HUDEP-2 (cell line): ENCODE results near the gene PCYT2.

Source experiments
- DNase-seq, 76 experiments: peaks; one replicate each; lab custom pipeline; 2025; ENCODE audit not compliant: unreplicated experiment in 76 of 76; lab: John Stamatoyannopoulos, UW

PCYT2 gene

DNA sequence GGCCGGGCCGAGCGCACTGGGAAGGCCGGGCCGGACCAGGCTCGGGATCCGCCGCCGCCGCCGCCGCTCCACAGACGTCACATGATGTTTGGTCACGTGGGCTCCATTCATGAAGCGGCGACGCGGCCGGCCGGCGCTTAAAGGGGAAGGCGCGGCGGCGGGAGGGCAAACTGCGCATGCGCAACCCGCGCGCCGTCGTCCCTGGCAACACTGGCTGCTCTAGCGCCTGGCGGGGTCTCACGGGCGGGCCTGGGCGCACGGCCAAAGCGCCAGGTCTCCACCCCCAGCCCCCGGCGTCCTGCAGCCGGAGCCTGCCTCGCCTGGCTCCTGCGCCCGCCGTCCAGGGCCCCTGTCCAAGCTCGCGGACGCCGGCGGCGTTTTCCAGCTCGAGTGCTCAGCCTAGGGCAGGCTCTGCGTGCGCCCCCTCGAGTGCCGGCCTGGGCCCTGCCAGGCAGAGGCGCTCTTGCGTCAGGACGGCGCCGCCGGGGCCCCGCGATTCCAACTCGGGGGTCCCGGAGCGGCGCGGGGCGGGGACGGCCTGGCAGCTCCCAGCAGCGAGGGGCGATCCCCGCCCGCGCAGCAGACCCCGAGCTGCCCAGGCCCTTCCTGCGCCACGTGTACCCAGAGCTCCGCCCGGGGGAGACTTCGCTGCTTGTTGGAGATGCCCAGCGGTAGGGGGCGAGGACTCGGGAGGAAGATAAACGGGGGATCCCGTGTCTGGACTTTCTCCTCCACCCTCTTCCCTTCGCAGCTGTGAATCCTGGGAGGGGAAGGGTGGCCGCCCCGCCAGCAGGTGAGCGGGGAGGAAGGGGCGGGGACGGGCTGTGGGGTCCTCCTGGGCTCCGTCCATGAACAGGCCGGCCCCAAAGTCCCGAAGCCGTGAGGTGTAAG, 16.7 kb upstream of the PCYT2 start, which contains the start of gene MAFG:
Gene MAFG (minus strand): TSS at position 83 of the 891 bp plus-strand sequence. CDS start 4,550 bp downstream, outside the sequence.
- peak in 74 of 76 experiments; percentile 21 to 95 (median 85) for DNase-seq

DNA sequence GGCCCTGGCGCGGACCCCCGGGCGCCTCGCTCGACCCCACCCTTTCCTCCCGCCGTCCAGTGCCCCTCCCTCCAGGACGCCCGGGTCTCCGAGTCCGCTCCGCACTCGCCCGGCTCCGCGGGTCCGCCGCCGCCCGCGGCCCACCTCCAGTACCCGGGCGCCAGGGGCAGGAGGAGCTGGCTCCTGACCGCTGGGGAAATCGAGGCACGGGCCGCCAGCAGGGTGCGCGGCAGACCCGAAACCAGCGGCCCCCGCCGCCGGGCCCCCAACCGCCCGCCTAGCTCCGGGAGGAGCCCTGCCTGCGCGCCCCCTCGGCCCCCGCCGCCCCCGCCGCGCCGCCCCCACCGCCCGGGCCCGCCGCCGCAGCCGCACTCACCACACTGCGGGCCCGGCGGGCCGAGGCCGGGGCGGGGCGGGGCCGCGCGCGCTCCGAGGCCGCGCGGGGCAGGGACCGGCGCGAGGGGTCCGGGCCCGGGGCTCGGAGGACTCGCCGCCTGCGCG, 16.0 kb upstream of the PCYT2 start:
- DNase-seq: peak in 1 of 76 experiments; percentile 44

DNA sequence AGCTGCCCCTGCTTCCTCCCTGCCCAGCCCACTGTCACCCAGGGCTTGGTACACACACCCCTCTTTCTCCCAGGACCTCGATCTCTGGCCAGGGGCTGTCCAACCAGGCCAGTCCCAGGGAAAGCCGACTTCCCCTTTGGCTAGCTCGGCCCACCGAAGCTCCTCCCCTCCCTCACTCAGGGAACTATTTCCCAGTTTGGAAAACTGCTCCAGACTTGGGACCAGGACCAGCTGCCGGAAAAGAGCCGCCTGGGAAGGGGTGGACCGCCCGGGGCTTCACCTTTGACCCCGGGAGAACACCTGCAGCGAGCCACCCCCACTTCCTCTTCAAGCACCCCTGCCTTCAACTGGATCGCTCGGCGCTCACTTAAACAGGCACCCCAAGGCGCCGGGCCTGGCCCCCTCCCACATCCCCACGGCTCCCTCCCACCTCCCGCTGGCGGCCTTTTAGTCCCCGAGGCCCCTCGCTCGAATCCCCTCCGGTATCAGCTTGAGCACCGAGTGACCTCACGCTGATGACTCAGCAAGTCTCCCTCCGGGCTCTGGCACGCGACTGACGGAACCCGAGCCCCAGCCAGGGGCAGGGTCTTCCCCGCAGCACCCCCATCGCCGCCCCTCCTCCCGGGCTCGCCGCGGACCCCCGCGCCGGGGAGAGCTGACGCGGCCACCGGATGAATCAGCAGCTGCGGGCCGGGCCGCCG, 15.4 kb upstream of the PCYT2 start:
- DNase-seq: peak in 54 of 76 experiments; percentile 6 to 65 (median 44)

DNA sequence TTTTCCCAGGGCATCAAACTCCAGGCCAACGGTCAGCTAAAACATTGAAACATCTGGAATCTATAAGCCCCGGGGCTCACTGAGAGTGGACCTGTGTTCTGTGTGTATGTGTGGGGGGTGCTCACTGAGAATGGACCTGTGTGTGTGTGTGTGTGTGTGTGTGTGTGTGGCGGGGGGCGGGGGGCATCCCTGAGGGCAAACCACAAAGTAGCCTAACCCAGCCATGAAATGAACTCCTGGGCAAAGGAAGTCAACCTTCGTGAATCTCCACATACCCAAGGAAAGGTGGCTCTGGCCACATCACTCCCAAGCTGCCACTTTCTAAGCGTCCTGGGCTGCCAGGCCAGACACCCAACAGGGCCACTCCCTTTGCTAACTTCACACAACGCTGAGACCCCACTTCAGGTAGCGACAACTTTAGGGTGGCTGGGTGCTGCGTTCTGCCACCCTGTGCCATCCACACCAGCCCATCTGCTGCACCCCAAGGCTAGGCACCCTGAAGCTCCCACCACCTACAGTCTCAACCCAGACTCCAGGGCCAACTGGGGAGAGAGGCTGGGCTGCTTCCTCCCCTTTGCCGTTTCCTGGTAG, 14.8 kb upstream of the PCYT2 start:
- DNase-seq: peak in 3 of 76 experiments; percentile 30 to 34 (median 32)

DNA sequence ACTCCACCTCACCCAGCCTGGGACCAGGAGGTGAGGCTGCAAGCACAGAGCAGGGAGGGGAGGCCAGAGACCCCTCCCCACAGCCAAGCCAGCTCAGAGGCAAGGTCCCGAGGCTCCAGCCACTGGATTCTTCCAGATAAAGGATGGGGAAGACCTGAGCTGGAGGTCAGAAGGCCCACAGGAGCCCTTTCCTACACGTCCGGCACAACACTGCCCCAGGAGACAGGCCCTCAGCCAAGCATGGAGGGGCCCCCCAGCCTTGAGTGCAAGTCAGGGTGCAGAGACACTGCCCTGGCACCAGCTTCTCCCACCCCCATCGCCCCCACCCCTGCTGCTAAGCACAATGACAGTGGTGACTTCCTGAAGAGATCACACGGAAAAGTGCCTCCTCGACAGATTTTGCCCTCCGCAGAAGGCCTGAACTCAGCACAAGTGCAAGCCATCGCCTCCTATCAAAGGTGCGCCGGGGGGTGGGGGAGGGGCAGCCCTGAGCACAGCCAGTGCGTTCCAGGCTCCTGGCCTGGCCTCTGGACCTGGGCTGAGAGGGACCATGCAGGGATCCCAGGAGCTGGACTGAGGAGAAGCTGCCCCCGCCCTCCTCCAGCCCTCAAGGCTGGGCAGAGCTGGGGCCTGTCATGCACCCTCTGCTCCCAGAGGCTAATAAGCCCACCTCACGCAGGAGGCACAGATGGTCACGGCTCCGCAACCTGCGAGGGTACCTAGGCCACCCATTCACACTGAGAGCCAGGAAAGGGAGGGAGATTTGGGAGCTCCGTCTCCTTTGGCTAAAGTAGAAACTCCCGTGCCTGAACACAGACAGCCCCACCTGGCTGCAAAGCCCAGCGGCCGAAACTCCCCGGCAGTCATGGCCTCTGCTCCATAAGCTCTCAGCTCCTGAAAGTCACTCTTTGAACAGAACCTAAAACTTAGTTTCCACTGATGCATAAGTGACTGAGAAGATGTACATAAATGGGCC, 13.6 kb upstream of the PCYT2 start:
- peak in 2 of 76 experiments; percentile 17 to 18 for DNase-seq

DNA sequence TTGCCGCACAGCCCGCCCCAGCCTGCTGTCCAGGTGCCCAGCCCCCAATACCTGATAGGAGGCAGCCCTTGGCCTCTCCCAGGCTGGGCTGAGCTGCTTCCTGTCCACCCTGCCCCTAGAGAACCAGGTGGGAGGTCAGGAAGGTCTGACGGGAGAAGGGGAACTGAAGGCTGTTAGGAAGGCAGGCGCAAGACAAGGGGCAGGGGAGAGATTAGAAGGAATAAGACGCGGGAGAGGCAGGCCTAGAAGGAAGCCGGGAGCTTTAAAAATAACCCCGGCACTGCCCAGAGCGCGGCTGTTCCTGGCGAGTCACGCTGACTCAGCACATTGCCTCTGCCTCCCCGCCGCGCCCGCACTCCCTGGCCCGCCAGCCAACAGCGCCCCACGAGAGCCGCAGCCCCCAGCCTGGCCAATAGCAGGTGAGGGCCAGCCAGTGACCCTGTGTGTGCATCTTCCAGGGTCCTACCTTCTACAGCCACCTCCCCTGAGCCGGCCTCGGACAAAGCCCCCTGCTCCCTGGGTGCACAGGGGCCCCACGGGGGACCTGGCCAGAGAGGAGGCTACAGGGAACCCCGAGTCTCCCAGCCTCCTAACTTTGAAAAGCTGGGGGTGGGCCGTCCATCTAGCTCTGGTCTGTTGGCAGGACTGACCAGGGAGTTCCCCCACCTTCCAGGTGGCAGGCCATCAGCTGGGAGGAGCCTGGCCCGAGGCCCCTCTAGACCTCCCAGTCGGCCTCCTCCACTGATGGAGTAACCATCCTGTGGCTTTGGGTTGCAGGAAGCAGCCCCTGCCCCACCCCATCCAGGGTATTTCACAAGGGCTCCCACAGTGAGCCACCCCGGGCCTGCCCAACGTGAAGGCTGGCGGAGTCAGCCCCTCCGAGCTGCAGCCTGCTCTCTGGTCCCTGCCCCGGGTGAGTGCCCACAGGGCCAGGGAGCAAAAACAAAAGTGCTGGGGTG, 12.4 kb upstream of the PCYT2 start:
- peak in 73 of 76 experiments; percentile 18 to 90 (median 72) for DNase-seq

DNA sequence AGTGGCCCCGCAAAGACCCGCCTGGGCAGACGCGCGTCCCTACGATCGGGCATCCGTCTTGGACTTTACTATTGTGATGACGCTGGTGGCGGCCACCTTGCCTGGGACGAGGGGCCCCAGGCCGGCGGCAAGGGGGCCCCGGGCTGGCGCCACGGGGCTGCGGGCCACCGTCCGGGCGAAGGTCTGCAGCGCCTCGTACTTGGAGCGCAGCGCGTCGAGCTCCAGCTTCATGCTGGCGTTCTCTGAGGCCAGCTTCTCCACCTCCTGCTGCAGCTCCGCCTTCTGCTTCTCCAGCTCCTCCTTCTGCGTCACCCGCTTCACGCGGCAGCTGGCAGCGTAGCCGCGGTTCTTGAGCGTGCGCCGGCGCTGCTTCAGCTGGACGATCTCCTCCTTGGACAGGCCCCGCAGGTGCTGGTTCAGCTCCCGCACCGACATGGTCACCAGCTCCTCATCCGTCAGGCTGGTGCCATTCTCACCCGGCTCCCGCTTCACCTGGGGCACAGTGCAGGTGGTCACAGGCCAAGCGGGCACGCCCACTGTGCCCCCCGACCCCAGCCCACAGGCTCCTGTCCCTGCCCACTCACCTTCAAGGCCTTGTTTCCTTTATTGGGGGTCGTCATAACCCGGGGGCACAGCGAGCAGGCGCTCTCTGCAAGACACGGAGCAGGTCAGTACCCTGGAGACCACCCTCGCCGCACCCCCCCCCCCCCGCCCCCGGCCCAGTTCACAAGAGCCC, 11.5 kb upstream of the PCYT2 start:
- no peak for DNase-seq

DNA sequence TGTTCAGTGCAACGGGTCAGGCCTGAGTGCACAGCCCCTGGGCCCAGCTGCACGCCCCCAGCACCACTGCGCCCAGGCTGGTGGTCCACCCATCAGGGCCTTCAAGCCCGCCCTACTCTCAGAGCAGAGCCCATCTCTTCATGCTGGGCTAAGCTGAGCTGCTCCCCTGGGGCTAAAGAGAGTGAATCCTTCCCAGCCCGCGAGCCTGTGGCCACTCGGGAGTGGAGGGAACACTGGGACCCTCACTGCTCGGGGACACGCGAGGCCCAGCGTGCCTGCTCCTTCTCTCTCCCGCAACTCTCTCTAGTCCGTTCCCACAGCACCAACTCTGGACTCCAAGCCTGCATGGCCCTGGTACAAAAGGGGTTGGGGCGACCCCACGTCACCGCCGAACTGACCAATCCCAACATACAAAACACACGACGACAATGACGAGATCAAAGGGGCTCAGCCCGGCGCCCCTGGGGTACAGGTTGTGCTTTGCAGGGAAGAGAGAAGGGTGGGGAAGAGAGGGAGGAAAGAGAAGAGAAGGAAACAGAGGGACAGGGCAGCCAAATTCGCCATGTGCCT, 10.9 kb upstream of the PCYT2 start:
- DNase-seq: no peak

DNA sequence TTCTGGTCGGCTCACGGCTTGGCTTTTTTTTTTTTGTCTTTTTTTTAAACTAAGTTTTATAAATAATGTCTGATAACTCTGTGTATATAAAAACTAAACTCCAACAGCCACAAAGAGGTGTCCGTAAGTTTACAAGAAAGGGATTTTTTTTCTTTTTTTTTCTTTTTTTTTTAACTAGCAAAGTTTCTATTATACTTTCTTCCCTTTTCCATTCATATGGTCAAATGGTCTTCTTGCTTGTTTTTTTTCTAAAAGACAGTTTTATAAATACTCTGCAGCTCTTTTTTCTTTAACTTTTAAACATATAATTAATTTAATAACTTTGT, 10.3 kb upstream of the PCYT2 start:
- DNase-seq: no peak

DNA sequence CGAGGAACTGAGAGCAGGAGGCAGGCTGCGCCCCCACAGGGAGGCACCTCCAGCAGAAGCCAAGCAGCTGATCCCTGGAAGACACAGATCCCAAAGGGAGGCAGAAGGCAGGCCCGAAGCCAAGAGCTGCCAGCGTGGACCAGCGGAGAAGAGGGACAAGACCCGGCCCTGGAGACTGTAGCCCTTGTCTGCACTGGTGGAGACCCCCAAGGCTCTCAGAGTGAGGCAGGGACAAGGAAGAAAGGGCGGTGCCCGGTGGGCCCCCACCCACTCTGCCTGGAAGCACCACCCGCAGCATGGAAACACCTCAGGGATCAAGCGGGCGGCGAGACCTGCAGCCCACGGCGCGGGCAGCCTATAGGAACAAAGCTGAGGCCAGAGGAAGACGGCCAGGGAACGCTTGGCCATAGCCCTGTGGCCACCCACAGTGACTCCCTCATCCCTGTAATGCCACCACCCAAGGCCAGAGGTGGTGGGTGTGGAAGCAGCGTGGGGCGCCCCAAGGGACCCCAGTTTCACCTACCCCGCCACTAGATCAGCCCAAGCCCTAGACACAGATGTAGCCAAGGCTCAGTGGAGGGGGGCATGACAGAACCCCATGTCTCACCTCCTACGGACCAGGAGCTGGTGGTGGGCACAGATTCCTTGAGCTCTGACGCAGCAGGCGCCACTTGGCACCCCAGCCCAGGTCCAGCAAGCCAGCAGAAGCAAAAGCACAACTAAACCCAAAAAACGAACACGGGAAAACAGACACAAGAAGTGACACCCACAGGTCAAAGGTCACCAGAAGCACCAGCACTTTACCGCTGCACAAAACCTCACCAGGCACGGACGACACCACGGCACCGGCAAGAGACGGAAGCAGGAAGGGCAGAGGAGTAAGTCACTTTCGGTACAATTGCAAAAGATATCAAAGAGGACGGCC, 9.7 kb upstream of the PCYT2 start:
- DNase-seq: no peak

DNA sequence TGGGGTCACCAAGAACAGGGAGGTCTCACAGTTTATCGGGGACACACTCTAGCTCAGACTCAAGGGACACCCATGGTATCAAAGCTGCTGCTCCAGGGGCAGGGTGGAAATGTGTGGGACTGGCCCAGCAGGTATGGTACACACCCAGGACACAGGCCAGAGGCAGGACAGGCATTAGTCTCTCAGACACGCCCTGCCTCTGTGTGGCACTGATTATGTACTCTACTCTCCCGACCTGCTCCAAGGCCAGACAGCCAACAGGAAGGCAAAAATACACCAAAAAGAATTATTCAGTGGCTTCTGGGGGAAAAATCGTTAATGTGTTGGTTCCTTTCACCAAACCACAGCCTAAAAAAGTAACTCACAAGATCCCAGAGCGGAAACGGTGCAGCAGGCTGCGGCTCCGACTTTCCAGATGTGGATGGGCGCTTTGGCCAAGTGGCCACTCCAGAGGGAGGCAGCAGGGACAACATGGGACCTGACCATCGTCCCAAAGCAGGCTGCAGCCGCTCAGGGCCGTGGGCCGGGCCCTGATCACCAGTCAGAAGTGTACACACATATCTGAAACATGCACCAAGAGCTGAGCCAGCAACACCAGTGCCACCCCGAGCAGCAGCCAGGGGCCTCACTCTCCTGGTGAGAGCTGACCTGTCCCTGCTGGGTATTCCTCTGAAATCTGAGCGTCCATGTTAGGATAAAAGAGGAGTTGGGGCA, 7.8 kb upstream of the PCYT2 start:
- peak in 42 of 76 experiments; percentile 11 to 63 (median 38) for DNase-seq

DNA sequence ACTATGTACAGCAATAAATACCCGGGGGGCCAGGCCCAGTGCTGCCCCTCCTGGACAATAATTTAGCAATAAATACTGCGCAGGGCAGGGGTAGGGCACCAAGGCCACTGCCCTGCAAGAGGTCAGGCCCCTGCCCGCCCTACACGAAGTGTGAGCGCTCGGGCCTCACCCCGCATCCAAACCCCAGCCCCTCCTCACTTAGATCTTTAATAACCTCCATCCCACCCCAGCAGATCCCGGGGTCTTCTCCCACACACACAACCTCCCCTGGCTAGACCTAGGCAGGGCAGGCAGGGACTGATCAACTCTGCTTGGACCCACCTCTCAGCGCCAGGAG, 7.1 kb upstream of the PCYT2 start:
- DNase-seq: peak in 1 of 76 experiments; percentile 80

DNA sequence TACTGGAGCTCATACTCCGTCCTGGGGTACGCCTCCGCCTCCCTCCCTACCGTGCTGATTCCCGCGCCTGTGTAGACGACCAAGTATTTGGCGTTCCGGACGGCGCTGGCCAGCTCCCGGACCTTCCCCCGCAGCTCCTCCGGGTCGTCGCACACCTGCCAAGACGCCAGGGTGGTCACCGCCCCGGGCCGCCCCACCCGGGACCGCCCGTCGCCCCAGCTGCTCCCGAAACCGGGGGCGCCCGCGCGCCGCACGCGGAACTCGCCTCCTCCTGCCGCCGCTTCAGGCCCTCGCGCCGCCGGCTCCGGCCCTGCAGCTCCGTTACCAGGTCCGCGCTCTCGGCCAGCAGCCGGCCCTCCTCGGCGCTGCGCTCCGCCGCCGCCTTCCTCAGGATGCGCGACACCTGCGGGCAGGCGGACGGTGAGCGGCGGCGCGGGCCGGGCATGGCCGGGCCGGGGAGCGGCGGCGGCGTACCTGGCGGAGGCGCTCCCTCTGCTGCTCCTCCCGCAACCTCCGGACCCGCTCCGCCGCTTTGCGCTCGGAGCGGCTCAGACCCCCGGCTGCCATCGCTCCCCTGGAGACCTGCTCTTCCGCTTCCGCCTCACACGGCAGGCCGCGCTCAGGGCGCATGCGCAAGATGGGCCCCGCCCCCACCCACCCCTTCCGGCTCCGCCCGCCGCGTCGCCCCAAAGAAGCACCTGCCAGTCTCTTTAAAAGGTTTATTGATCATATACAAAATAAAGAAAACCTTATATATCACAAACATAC, 6.5 kb upstream of the PCYT2 start, which contains the start of gene SIRT7:
Gene SIRT7 (minus strand): TSS at position 612 of the 768 bp plus-strand sequence. CDS start 45 bp downstream, at position 567.
- DNase-seq: peak in 72 of 76 experiments; percentile 13 to 88 (median 66)

DNA sequence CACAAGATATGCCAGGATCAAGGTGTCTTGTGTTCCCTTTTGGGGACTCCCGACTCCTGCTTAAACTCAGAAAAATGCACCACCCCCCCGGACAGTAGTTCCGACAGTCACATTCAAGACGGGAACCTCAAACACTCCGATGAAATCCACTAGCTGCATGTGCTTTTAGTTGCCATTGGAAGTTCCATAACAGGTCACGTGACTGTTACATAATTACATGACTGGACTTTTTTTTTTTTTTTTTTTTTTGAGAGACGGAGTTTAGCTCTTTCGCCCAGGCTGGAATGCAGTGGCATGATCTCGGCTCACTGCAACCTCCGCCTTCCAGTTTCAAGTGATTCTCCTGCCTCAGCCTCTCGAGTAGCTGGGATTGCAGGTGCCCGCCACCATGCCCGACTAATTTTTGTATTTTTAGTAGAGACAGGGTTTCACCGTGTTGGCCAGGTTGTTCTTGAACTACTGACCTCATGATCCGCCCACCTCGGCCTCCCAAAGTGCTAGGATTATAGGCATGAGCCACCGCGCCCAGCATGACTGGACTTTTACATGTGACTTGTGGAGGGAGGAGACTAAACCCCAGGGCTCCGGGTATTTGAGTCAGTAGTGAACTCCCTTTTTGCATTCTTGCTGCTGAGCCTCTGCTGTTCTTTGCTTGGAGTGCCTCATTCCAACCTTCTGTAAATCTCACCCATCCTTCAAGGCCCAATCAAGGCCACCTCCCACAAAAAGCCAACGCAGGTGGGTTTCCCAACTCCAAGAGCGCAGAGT, 5.2 kb upstream of the PCYT2 start:
- DNase-seq: peak in 68 of 76 experiments; percentile 26 to 86 (median 56)

DNA sequence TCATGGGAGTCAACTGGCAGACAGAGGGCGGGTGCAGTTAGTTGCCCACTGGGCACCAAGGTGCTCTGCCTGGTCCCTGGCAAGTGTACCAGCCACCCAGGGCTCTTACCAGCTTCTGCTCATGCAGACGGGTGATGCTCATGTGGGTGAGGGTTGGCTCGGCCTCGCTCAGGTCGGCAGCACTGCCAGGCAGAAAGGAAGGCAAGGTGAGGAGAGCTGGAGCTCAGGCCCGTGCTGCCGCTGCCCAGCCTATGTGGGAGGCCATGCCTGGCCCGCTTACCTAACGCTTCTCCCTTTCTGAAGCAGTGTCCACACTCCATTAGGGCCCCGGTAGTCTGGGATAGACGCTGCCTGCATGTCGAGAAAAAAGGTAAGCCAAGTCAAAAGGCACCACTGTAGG, 4.1 kb upstream of the PCYT2 start:
- no peak for DNase-seq
